GM12875 (cell line): ENCODE data around the gene UCK2.

ENCODE experiments used
- H3K4me3 ChIP-seq: one replicate; pipeline ENCODE4 v1.5.1; 2011; ENCODE audit warnings: low read depth, low read length, control low read depth
- CTCF ChIP-seq: IDR thresholded peaks from 2 replicates; pipeline ENCODE4 v1.5.1; 2011; ENCODE audit warnings: low read depth, mild to moderate bottlenecking, control low read depth, inconsistent platforms, low read length, moderate library complexity, borderline replicate concordance; ENCODE audit not compliant: insufficient read depth

The UCK2 gene

GRCh38 chr1:165842671-165843129 lies 15.3 kb downstream of the UCK2 start:
- TF ChIP-seq CTCF, result no peak
- no peak overlapping the region for H3K4me3 ChIP-seq

- TF ChIP-seq CTCF, result no peak
- H3K4me3 ChIP-seq, result no peak overlapping the region
Observed at GRCh38 chr1:165843304-165843703, 15.9 kb downstream of the UCK2 start.

- no peak for TF ChIP-seq CTCF
Observed at GRCh38 chr1:165844114-165844798, 16.8 kb downstream of the UCK2 start.

GRCh38 chr1:165844933-165845332 lies 17.5 kb downstream of the UCK2 start:
- no peak overlapping the region for H3K4me3 ChIP-seq
- TF ChIP-seq CTCF, result no peak

More at GRCh38 chr1:165844114-165844798, 16.8 kb downstream of the UCK2 start:
- H3K4me3 ChIP-seq, result no peak overlapping the region

- TF ChIP-seq CTCF, result no peak
Observed at GRCh38 chr1:165845569-165845968, 18.2 kb downstream of the UCK2 start.

GRCh38 chr1:165845992-165846748 lies 18.8 kb downstream of the UCK2 start:
- H3K4me3 ChIP-seq, result no peak overlapping the region
- no peak for TF ChIP-seq CTCF

More at GRCh38 chr1:165845569-165845968, 18.2 kb downstream of the UCK2 start:
- H3K4me3 ChIP-seq, result no peak overlapping the region

- no peak overlapping the region for H3K4me3 ChIP-seq
- TF ChIP-seq CTCF, result no peak
Observed at GRCh38 chr1:165847486-165847885, 20.1 kb downstream of the UCK2 start.
